H1 (cell line): Measurements from ENCODE around the gene SFMBT2.

Experiments used
- BCL11A ChIP-seq, 2 experiments: IDR thresholded peaks; one replicate each; pipeline ENCODE4 v1.6.1; 2011; ENCODE audit warnings: low read depth in 2 of 2, low read length in 2 of 2, mild to moderate bottlenecking in 2 of 2
- CHD2 ChIP-seq: IDR thresholded peaks from 2 replicates; pipeline ENCODE4 v1.6.1; 2012; ENCODE audit warnings: low read length, improper control_type of control experiment
- CREB1 ChIP-seq: IDR thresholded peaks from 2 replicates; pipeline ENCODE4 v1.6.1; 2012; ENCODE audit warnings: inconsistent platforms
- CTCF ChIP-seq, 3 experiments: IDR thresholded peaks; 1 replicate in 2 of 3; 2 replicates in 1 of 3; pipeline versions ENCODE4 v1.5.1 to v1.6.1; 2011; ENCODE audit warnings: low read length in 3 of 3, mild to moderate bottlenecking in 3 of 3, inconsistent platforms in 2 of 3, low read depth in 1 of 3, moderate library complexity in 1 of 3; ENCODE audit not compliant: insufficient read depth in 1 of 3; ENCODE audit errors: control extremely low read depth in 1 of 3
- EZH2 ChIP-seq: fragments of 200-600 bp; sonication (generic); IDR thresholded peaks from 2 replicates; pipeline ENCODE4 v1.7.1; 2012; ENCODE audit warnings: low read depth, mild to moderate bottlenecking, moderate library complexity, low read length, inconsistent platforms; ENCODE audit not compliant: severe bottlenecking
- JUN ChIP-seq: IDR thresholded peaks from 2 replicates; pipeline ENCODE4 v1.6.1; 2011; ENCODE audit warnings: low read depth, mild to moderate bottlenecking, improper control_type of control experiment, low read length
- KDM4A ChIP-seq: IDR thresholded peaks from one replicate; pipeline ENCODE4 v1.7.1; 2012; ENCODE audit warnings: low read depth, mild to moderate bottlenecking, moderate library complexity, low read length, inconsistent platforms; ENCODE audit not compliant: severe bottlenecking
- RBBP5 ChIP-seq: IDR thresholded peaks from 2 replicates; pipeline ENCODE4 v1.7.1; 2012; ENCODE audit warnings: low read depth, mild to moderate bottlenecking, inconsistent platforms, low read length, moderate library complexity, borderline replicate concordance
- RNF2 ChIP-seq: fragments of 200-900, 300-1000 bp; sonication (generic); IDR thresholded peaks from 2 replicates; pipeline ENCODE4 v1.7.1; 2016; ENCODE audit warnings: borderline replicate concordance, low read depth, mild to moderate bottlenecking, antibody characterized with exemption, low read length; ENCODE audit not compliant: poor library complexity, severe bottlenecking; ENCODE audit errors: missing control alignments
- ZNF274 ChIP-seq: IDR thresholded peaks from 2 replicates; pipeline ENCODE4 v1.7.0; 2012; ENCODE audit warnings: low read length, borderline replicate concordance; ENCODE audit errors: extremely low read depth

- TF ChIP-seq EZH2 = no peak
- no peak for TF ChIP-seq CTCF (IDR thresholded peaks at IDR 0.05; ENCODE audit: control extremely low read depth in 1 of 3, insufficient read depth in 1 of 3, low read depth in 1 of 3, low read length in 3 of 3)
- no peak for TF ChIP-seq CHD2
- no peak for TF ChIP-seq RBBP5
- TF ChIP-seq JUN = no peak
- TF ChIP-seq CREB1 = no peak
- no peak for TF ChIP-seq ZNF274
- no peak for TF ChIP-seq RNF2
- TF ChIP-seq BCL11A (IDR thresholded peaks at IDR 0.05; ENCODE audit: low read depth in 2 of 2, low read length in 2 of 2) = no peak
- no peak for TF ChIP-seq KDM4A
Observed at GRCh38 chr10:7199152-7199760, 211.6 kb downstream of the SFMBT2 start.
